Activated CD4-positive, alpha-beta T cell treated with anti-CD3 and anti-CD28 coated beads, Interleukin-2, amount 10 ng/mL, durations not matched to agents 24 days and 14 days (primary cell): Measurements from ENCODE around the gene KLRC1. TPM values are rescaled to one million over a fixed set of nuclear protein-coding genes. Genes with fewer than 3 reads are reported as not detected.
"Not testable (repeated sequence)": the region's sequence is repeated elsewhere in the genome, so short reads cannot be mapped to it uniquely, and the experiment has no call there.

Experiments
- DNase-seq: peaks from one replicate; pipeline ENCODE4 v3.0.0; 2022
- H3K27ac Mint-ChIP-seq: one replicate; pipeline ENCODE4 v1.8.0; 2022; ENCODE audit warnings: mild to moderate bottlenecking, mixed read lengths
- H3K27me3 Mint-ChIP-seq: one replicate; pipeline ENCODE4 v1.8.0; 2022; ENCODE audit warnings: mixed read lengths
- H3K36me3 Mint-ChIP-seq: one replicate; pipeline ENCODE4 v1.8.0; 2022; ENCODE audit warnings: low read depth, mild to moderate bottlenecking, mixed read lengths
- H3K4me1 Mint-ChIP-seq: one replicate; pipeline ENCODE4 v1.8.0; 2021; ENCODE audit warnings: mixed read lengths
- H3K4me3 Mint-ChIP-seq: one replicate; pipeline ENCODE4 v1.8.0; 2022; ENCODE audit warnings: mild to moderate bottlenecking, moderate library complexity, mixed read lengths
- H3K9me3 Mint-ChIP-seq: one replicate; pipeline ENCODE4 v1.8.0; 2021; ENCODE audit warnings: mixed read lengths
- intact Hi-C: fragments of 100-400 bp; cut with micrococcal nuclease; formaldehyde crosslinking; loops from one replicate; pipeline ENCODE4 v1.15.1; 2023
- total RNA-seq: library from RNA; stranded (reverse); gene quantifications from 2 replicates; pipeline ENCODE4 v1.2.3, GENCODE V29; 2022

KLRC1 gene
- total RNA-seq, result not detected in 2 replicates

DNA sequence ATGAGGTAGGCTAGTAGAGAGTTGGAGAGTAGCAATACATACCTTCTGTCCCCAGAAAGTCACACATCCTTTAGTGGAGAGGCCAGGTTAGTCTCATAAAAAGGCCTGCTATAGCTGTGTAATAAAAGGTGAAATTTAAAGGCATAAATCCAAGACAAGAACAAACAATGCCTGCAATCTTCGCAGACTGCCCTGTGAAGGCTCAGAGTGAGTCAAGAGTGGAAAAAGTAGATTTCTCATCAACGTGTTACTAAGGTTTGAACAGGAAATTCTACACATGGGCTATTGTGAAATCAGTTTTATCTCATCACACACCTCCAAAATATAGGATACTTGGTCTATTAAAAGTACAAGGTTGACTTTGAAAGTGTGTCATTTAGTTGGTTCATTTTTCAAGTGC is at the start of gene KLRC1:
KLRC1 (minus strand) TSS at position 222 of the 400 bp plus-strand sequence. CDS start 2,221 bp downstream, outside the sequence.
- H3K36me3 Mint-ChIP-seq, result no peaks in the 10 kb centered on the region
- H3K27ac Mint-ChIP-seq, result no peak within 1 kb of the TSS
- DNase-seq, result no peak
- H3K9me3 Mint-ChIP-seq, result peaks cover 17% of the 10 kb centered on the region
- no peak within 1 kb of the TSS for H3K4me3 Mint-ChIP-seq
- no peaks in the 10 kb centered on the region for H3K27me3 Mint-ChIP-seq
- intact Hi-C loops, result no loop called here
- no peaks in the 10 kb centered on the region for H3K4me1 Mint-ChIP-seq

DNA sequence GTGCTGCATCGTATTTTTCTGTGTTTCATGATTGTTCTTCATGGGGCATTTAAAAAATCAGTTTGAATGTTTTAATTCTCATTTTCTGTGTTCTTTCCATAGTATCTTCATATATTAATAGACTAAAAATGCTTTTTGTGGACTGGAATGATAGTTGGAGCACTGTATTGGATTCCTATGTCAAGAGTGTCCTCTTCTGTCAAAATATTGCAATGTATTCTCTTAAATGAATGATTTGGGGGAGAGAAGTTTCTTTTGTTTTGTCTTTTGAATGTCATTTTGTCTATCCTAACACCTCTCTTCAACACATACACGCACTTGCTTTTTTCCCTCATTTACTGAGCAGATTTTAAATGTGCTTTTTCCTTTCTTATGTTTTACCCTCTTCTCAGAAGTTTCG is 47.9 kb upstream of the KLRC1 start:
- no peak overlapping the region for H3K4me3 Mint-ChIP-seq
- no peak for DNase-seq
- no peaks in the 10 kb centered on the region for H3K9me3 Mint-ChIP-seq
- intact Hi-C loops, result loop anchor here (5.0 kb wide), 1 partner anchor 264 kb away; no protein-coding TSS in a partner anchor
- peaks cover 19% of the 10 kb centered on the region for H3K27me3 Mint-ChIP-seq
- no peak overlapping the region for H3K27ac Mint-ChIP-seq
- no peaks in the 10 kb centered on the region for H3K36me3 Mint-ChIP-seq
- H3K4me1 Mint-ChIP-seq, result peaks cover 3% of the 10 kb centered on the region

DNA sequence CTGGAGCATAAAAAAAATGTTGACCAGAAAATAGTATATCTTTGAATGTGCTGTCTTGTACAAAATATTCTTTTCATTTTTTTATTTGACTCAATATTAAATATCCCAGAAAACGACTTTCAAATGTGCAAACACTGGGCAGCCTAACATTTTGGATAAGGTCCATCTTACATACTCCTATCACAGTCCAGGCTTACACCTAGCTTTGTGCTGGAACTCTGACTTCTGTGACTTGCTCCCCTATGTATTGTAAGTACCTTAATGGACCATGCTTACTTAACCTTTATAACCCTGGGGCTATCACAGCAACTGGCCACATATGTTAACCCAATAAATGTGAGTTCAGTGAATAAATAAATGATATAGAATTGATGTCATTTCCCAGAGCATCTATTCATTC is 44.9 kb upstream of the KLRC1 start:
- Mint-ChIP-seq H3K4me1 (peaks cover 3% of the 10 kb centered on the region), H3K4me3 (no peak overlapping the region), H3K27me3 (peaks cover 26% of the 10 kb centered on the region), H3K9me3 (no peaks in the 10 kb centered on the region), H3K36me3 (no peaks in the 10 kb centered on the region), H3K27ac (no peak overlapping the region)
- DNase-seq, result no peak
- intact Hi-C loops, result loop anchor here (2.0 to 5.0 kb wide), 2 partner anchors 43 to 196 kb away; no protein-coding TSS in a partner anchor

GRCh38 chr12:10497602-10498001 is 44.4 kb upstream of the KLRC1 start:
- Mint-ChIP-seq H3K4me1 (peaks cover 3% of the 10 kb centered on the region), H3K36me3 (no peaks in the 10 kb centered on the region), H3K4me3 (no peak overlapping the region), H3K27me3 (peaks cover 26% of the 10 kb centered on the region), H3K27ac (no peak overlapping the region), H3K9me3 (no peaks in the 10 kb centered on the region)
- intact Hi-C loops, result loop anchor here (2.0 to 5.0 kb wide), 2 partner anchors 43 to 195 kb away; no protein-coding TSS in a partner anchor
- no peak for DNase-seq

DNA sequence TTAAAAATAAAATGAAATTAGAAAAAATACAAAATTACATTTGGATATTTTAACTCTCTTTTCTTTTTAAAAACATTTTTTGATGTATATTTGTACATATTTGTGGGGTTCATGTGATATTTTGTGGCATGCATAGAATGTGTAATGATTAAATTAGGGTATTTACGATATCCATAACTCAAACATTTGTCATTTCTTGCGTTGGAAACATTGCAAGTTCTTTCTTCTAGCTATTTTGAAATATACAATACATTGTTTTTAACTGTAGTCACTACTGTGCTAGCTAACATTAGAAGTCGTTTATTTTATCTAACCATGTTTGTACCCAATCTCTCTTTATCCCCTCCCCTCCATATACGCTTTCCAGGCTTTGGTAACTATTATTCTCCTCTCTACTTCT is 38.6 kb upstream of the KLRC1 start:
- intact Hi-C loops, result no loop called here
- Mint-ChIP-seq H3K4me3 (no peak overlapping the region), H3K36me3 (no peaks in the 10 kb centered on the region), H3K27ac (no peak overlapping the region), H3K9me3 (peaks cover 4% of the 10 kb centered on the region), H3K4me1 (no peaks in the 10 kb centered on the region), H3K27me3 (peaks cover 16% of the 10 kb centered on the region)
- no peak for DNase-seq

DNA sequence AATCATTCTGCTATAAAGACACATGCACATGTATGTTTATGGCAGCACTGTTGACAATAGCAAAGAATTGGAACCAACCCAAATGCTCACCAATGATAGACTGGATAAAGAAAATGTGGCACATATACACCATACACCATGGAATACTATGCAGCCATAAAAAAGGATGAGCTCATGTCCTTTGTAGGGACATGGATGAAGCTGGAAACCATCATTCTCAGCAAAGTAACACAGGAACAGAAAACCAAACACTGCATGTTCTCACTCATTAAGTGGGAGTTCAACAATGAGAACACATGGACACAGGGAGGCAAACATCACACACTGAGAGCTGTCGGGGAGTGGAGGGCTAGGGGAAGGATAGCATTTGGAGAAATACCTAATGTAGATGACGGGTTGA is 34.2 kb upstream of the KLRC1 start:
- H3K27ac Mint-ChIP-seq, H3K4me3 Mint-ChIP-seq, H3K36me3 Mint-ChIP-seq, intact Hi-C loops, H3K4me1 Mint-ChIP-seq, DNase-seq, H3K9me3 Mint-ChIP-seq: not testable (repeated sequence)
- peaks cover 14% of the 10 kb centered on the region for H3K27me3 Mint-ChIP-seq

DNA sequence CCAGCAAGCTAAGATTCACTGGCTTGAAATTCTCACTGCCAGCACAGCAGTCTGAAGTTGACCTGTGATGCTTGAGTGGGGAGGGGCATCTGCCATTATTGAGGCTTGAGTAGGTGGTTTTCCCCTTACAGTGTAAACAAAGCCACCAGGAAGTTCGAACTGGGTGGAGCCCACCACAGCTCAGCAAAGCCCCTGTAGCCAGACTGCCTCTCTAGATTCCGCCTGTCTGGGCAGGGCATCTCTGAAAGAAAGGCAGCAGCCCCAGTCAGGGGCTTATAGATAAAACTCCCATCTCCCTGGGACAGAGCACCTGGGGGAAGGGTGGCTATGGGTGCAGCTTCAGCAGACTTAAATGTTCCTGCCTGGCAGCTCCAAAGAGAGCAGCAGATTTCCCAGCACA is 28.7 kb upstream of the KLRC1 start:
- not testable (repeated sequence) for H3K36me3 Mint-ChIP-seq, DNase-seq

GRCh38 chr12:10472808-10473207 is 19.6 kb upstream of the KLRC1 start:
- H3K27me3 Mint-ChIP-seq, H3K9me3 Mint-ChIP-seq, H3K36me3 Mint-ChIP-seq, DNase-seq, H3K4me3 Mint-ChIP-seq, intact Hi-C loops, H3K4me1 Mint-ChIP-seq, H3K27ac Mint-ChIP-seq: not testable (repeated sequence)

More for the DNA sequence above, 28.7 kb upstream of the KLRC1 start:
- H3K27me3 Mint-ChIP-seq, H3K4me1 Mint-ChIP-seq, H3K27ac Mint-ChIP-seq, H3K9me3 Mint-ChIP-seq, intact Hi-C loops, H3K4me3 Mint-ChIP-seq: not testable (repeated sequence)

GRCh38 chr12:10469701-10470100 is 16.5 kb upstream of the KLRC1 start:
- Mint-ChIP-seq H3K4me1 (no peaks in the 10 kb centered on the region), H3K4me3 (no peak overlapping the region), H3K27ac (no peak overlapping the region), H3K36me3 (no peaks in the 10 kb centered on the region), H3K9me3 (no peaks in the 10 kb centered on the region), H3K27me3 (no peaks in the 10 kb centered on the region)
- intact Hi-C loops, result no loop called here
- DNase-seq, result no peak

DNA sequence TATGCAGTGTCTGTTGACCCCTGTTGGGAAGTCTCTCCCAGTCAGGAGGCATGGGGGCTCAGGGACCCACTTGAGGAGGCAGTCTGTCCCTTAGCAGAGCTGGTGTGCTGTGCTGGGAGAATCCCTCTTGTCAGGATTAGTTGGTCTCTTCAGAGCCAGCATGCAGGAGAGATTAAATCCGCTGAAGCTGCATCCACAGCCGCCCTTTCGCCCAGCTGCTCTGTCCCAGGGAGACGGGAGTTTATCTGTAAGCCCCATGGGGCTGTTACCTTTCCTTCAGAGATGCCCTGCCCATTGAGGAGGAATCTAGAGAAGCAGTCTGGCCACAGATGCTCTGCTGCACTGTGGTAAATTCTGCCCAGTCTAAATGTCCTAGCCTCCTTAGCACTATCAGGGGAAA is 13.1 kb upstream of the KLRC1 start:
- no peak for DNase-seq
- intact Hi-C loops, result no loop called here
- no peak overlapping the region for H3K27ac Mint-ChIP-seq
- H3K4me3 Mint-ChIP-seq, result no peak overlapping the region
- H3K36me3 Mint-ChIP-seq, result no peaks in the 10 kb centered on the region
- H3K9me3 Mint-ChIP-seq, result peaks cover 14% of the 10 kb centered on the region
- peaks cover 5% of the 10 kb centered on the region for H3K27me3 Mint-ChIP-seq
- no peaks in the 10 kb centered on the region for H3K4me1 Mint-ChIP-seq

GRCh38 chr12:10457760-10458159 is 4.6 kb upstream of the KLRC1 start:
- Mint-ChIP-seq H3K9me3 (peaks cover 33% of the 10 kb centered on the region), H3K27me3 (peaks cover 3% of the 10 kb centered on the region), H3K4me1 (no peaks in the 10 kb centered on the region), H3K36me3 (no peaks in the 10 kb centered on the region), H3K27ac (no peak overlapping the region), H3K4me3 (no peak overlapping the region)
- no peak for DNase-seq
- intact Hi-C loops, result no loop called here

DNA sequence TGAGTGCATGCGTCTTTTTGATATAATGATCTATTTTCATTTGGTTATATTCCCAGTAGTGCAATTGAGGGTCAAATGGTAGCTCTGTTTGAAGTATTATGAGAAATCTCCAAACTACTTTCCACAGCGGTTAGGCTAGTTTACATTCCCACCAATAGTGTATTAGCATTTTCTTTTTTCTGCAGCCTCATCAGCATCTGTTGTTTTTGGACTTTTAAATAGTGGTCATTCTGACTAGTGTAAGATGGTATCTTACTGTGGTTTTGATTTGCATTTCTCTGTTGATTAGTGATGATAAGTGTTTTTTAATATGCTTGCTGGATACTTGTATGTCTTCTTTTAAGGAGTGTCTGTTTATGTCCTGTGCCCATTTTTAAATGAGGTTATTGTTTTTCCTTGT is 3.7 kb upstream of the KLRC1 start:
- Mint-ChIP-seq H3K27me3 (peaks cover 2% of the 10 kb centered on the region), H3K27ac (no peak overlapping the region), H3K4me1 (no peaks in the 10 kb centered on the region), H3K4me3 (no peak overlapping the region), H3K9me3 (peaks cover 24% of the 10 kb centered on the region), H3K36me3 (no peaks in the 10 kb centered on the region)
- intact Hi-C loops, result no loop called here
- no peak for DNase-seq

DNA sequence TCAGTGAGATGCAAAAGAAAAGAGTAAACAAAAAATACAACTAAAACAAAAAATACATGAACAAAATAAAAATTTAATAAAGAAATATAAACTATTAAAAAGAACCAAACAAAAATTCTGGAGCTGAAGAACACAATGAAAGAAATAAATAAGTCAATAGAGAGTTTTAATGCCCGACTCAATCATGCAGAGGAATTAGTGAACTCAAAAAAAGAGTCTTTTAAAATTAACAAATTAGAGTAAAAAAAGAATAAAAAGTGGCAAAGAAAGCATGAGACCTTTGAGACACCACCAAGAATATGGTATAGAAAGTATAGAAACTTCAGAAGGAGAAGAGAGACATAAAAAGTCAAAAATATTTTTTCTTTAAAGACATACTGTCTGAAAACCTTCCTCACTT is 2.6 kb upstream of the KLRC1 start:
- H3K4me1 Mint-ChIP-seq, result no peaks in the 10 kb centered on the region
- peaks cover 2% of the 10 kb centered on the region for H3K27me3 Mint-ChIP-seq
- DNase-seq, result no peak
- H3K9me3 Mint-ChIP-seq, result peaks cover 21% of the 10 kb centered on the region
- H3K4me3 Mint-ChIP-seq, result no peak overlapping the region
- no peaks in the 10 kb centered on the region for H3K36me3 Mint-ChIP-seq
- no peak overlapping the region for H3K27ac Mint-ChIP-seq
- intact Hi-C loops, result no loop called here

DNA sequence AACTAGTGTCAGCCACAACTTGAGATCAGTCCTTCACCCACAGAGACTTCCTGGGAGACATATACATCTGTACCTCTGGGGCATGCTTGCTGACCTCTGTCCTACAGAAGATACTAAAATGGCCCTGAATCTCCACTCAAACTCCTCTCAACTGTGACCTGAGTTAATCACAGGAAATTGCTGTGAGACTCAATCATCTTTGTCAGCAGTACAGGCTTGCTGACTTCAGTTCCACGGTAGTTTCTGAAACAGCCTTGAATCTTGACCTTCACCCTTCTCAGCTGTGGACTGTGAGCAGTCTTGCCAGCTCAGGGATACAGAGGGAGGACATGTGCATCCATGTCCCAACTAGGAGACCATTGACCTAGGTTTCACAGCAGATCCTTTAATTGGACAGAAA is 1.4 kb upstream of the KLRC1 start:
- Mint-ChIP-seq H3K27me3 (no peaks in the 10 kb centered on the region), H3K36me3 (no peaks in the 10 kb centered on the region), H3K9me3 (peaks cover 17% of the 10 kb centered on the region), H3K4me3 (no peak overlapping the region), H3K4me1 (no peaks in the 10 kb centered on the region), H3K27ac (no peak overlapping the region)
- DNase-seq, result no peak
- intact Hi-C loops, result no loop called here

- H3K27ac Mint-ChIP-seq, result no peak overlapping the region
- H3K4me3 Mint-ChIP-seq, result no peak overlapping the region
- no peak for DNase-seq
- H3K27me3 Mint-ChIP-seq, result no peaks in the 10 kb centered on the region
- H3K4me1 Mint-ChIP-seq, result no peaks in the 10 kb centered on the region
- intact Hi-C loops, result no loop called here
- H3K9me3 Mint-ChIP-seq, result no peaks in the 10 kb centered on the region
- H3K36me3 Mint-ChIP-seq, result no peaks in the 10 kb centered on the region
Measured at GRCh38 chr12:10448236-10448635, 4.9 kb downstream of the KLRC1 start.
